HG02588 (cell line): ENCODE results near the gene PRRC2B.
A peak's percentile ranks its signal among the peaks of the same experiment; 100 is the strongest.
"Not testable (repeated sequence)": the region's sequence is repeated elsewhere in the genome, so short reads cannot be mapped to it uniquely, and the experiment has no call there.

Source experiments
- ATAC-seq: cut with Tn5 transposase; IDR thresholded peaks from one replicate; pipeline ENCODE4 v1.9.1; 2021; ENCODE audit warnings: mild to moderate bottlenecking, moderate library complexity; ENCODE audit not compliant: unreplicated experiment

PRRC2B gene

GRCh38 chr9:131393622-131394463, at the start of gene PRRC2B:
TSS of gene PRRC2B (plus strand) at chr9:131394086. CDS start at chr9:131430145, 36,059 bp downstream.
- ATAC-seq = peak; percentile 54

- ATAC-seq = not testable (repeated sequence)
These were observed 48.9 kb upstream of the PRRC2B start for GRCh38 chr9:131344931-131345535.

GRCh38 chr9:131346559-131346958, 47.3 kb upstream of the PRRC2B start:
- no peak for ATAC-seq

- ATAC-seq = no peak
These were observed 46.4 kb upstream of the PRRC2B start for GRCh38 chr9:131347376-131348020.

GRCh38 chr9:131348631-131349521, 45.0 kb upstream of the PRRC2B start:
- no peak for ATAC-seq

- ATAC-seq = no peak
These were observed 44.4 kb upstream of the PRRC2B start for GRCh38 chr9:131349522-131349880.

- ATAC-seq = no peak
These were observed 43.9 kb upstream of the PRRC2B start for GRCh38 chr9:131349881-131350563.

- not testable (repeated sequence) for ATAC-seq
These were observed 37.4 kb upstream of the PRRC2B start for GRCh38 chr9:131356479-131356878.

- ATAC-seq = no peak
These were observed 35.3 kb upstream of the PRRC2B start for GRCh38 chr9:131358556-131358955.

- no peak for ATAC-seq
These were observed 32.6 kb upstream of the PRRC2B start for GRCh38 chr9:131361202-131361833.

- ATAC-seq = no peak
These were observed 28.3 kb upstream of the PRRC2B start for GRCh38 chr9:131365546-131365945.

GRCh38 chr9:131366761-131367401, 27.0 kb upstream of the PRRC2B start:
- ATAC-seq = no peak

GRCh38 chr9:131367450-131367849, 26.4 kb upstream of the PRRC2B start:
- ATAC-seq = no peak

GRCh38 chr9:131370638-131371037, 23.2 kb upstream of the PRRC2B start:
- ATAC-seq = no peak

- not testable (repeated sequence) for ATAC-seq
These were observed 21.3 kb upstream of the PRRC2B start for GRCh38 chr9:131372599-131372973.

GRCh38 chr9:131374638-131375037, 19.2 kb upstream of the PRRC2B start:
- not testable (repeated sequence) for ATAC-seq

GRCh38 chr9:131379056-131379455, 14.8 kb upstream of the PRRC2B start:
- no peak for ATAC-seq

GRCh38 chr9:131382850-131383729, 10.8 kb upstream of the PRRC2B start:
- ATAC-seq = no peak
